T-helper 9 cell (primary cell): ENCODE measurements around the gene UNC93A.
"Not testable (repeated sequence)": the region's sequence is repeated elsewhere in the genome, so short reads cannot be mapped to it uniquely, and the experiment has no call there.

ENCODE experiments used
- DNase-seq: peaks from one replicate; pipeline ENCODE4 v3.0.0-alpha.2; 2020
- total RNA-seq, 2 donors: gene quantifications; one replicate each; lab custom pipeline; 2026; lab: John Stamatoyannopoulos, UW

UNC93A gene
- 0 reads per million in 2 donors for total RNA-seq

GRCh38 chr6:167290786-167291622, at the start of gene UNC93A:
Gene UNC93A, plus strand, starts transcription at chr6:167291315. Its CDS starts 175 bp downstream, at chr6:167291490.
- no peak for DNase-seq

GRCh38 chr6:167241321-167242134, 49.6 kb upstream of the UNC93A start:
- not testable (repeated sequence) for DNase-seq

GRCh38 chr6:167242135-167242506, 49.0 kb upstream of the UNC93A start:
- DNase-seq = not testable (repeated sequence)

DNA sequence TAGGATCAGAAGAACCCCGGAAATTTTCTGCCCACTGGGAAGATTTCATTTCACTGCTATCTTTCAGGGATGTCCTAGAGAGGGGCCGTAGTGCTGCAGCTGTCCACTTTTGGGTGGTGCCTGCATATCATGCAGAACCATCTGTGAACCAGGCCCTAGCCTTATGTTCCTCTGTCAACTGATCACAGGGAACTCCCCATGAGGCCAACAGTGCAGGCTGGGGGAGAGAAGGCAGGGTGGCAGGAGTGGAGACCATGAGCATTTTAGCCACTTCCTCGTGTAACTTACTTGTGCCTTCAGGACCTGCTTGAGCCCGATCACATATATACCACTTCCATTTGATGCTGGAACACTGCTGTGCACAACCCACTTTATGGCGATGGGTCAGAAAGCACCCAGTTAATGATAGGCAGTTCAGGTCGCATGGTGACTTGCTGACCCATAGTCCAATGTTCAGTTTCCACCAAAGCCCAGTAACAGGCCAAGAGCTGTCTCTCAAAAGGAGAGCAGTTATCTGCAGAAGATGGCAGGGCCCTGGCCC, 48.5 kb upstream of the UNC93A start:
- DNase-seq = not testable (repeated sequence)

DNA sequence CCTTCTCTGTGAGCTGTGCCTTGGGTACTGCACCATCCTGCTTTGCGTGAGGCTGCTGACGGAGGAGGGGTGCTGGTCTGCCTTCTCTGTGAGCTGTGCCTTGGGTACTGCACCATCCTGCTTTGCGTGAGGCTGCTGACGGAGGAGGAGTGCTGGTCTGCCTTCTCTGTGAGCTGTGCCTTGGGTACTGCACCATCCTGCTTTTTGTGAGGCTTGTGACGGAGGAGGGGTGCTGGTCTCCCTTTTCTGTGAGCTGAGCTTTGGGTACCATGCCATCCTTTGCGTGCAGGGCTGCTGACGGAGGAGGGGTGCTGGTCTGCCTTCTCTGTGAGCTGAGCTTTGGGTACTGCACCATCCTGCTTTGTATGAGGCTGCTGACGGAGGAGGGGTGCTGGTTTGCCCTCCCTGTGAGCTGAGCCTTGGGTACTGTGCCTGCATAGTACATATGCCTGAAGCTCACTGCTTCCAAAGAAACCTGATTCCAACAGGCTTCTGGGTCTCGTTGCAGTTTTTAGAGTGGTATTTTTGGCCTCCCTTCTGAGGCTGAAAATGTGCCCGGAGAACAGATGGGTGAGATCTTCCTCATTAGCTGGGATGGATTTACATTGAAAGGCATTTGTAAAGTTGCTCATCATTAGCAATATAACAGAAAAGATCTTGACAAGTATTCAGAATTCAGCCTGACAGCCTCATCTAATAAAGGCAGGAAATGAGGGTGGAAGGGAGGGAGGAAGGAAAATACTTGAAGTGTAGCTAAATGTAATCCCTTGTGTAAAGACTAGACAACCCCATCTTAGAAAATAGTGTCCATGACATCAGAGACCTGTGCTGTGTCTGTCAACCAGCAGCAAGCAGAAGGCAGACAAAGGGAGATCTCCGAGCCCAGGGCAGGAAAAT, 46.8 kb upstream of the UNC93A start:
- DNase-seq = no peak

- DNase-seq = no peak
Observed at GRCh38 chr6:167244991-167245390, 46.1 kb upstream of the UNC93A start.

DNA sequence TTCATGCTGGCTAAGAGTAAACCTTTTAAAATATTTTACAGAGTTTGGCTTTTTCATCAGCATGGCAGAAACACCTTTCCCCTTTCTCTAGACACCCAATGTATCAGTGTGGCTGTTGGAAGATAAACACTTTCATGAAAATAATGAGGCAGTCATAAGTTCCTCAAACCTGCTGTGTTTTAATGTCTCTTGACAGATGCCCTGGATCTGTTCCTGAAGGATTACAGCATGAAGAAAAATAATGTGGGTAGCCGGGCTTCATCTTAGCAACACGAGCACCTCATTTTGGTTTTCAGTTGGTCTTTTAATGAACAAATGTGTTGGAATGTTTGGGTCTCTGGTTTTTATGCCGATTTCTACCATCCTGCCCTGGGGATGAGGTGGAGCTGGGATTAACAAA, 45.5 kb upstream of the UNC93A start:
- DNase-seq = no peak

- no peak for DNase-seq
Observed at GRCh38 chr6:167247814-167248595, 43.1 kb upstream of the UNC93A start.

- DNase-seq = not testable (repeated sequence)
Observed at GRCh38 chr6:167248878-167249455, 42.1 kb upstream of the UNC93A start.

GRCh38 chr6:167252271-167252670, 38.8 kb upstream of the UNC93A start:
- DNase-seq = no peak

DNA sequence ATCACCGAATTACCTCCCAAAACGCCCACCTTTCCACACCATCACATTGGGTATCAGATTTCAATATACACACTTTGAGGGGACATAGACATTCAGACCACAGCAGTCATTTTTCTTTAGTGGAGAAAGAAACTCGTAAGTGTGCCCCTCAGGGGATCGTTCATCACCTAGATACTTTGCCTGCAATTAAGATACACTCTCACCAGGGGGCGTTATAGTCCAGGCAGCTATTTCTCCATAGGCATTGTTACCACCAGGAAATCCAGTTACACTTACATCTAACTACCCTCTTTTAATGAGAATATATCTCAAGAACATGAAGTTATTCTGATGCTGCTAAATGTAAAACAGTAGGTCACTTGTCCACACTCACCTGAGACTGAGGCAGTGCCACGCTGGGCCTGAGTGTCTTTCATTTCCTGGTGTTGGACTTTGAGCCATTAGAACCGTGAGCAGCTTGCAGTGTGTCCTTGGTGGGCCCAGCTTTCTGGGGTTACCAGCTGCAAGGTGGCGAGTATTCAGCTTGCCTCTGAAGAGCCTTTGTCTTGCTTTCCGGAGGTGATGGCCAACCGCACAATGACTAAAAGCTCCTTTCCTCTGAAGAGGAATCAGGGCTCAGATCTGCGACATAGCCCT, 35.1 kb upstream of the UNC93A start:
- DNase-seq = no peak

DNA sequence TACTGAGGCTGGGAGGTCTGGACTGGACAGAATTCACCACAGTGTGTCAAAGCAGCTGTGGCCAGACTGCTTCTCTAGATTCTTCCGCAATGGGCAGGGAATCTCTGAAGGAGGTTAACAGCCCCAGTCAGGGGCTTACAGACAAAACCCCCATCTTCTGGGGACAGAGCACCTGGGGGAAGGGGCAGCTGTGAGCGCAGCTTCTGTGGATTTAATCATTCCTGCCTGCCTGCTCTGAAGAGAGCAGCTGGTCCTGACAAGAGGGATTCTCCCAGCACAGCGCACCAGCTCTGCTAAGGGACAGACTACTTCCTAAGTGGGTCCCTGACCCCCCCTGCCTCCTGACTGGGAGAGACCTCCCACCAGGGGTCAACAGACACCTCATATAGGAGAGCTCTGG, 32.5 kb upstream of the UNC93A start:
- DNase-seq = no peak

DNA sequence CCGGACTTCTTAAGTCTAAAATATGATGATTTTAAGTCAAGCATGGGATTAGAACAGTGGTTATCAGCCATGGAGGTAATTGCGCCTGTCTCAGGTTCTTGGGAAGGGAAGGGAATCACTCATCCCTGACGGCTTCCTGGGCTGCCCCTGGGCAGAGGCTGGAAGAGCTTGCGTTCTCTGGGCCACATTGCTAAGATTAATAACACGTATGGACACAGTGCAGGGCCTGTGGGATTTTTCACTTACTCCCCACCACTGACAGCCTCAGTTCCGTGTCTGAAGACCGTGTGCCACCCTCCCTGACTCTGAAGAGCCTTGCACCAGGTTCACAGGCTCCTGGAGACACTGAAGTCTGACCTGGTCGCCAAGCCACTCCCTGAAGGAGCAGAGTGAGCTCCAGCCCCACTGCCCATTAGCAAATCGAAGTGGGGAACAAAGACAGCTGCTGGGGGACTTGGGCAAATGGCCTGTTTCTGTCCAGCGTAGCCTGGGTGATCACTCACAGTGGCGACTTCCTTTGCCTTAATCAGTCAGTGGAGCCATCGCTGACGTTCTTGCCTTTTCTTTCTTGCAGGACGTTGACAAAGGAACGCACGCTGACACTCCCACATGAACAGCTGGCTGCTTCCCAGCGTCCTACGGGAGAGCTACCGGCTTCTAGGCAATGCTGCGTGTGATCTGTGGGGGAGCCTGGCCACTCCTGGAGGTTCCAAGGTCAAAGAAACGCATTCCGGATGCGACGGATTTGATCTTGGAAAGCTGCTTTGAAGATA, 24.9 kb upstream of the UNC93A start:
- not testable (repeated sequence) for DNase-seq

DNA sequence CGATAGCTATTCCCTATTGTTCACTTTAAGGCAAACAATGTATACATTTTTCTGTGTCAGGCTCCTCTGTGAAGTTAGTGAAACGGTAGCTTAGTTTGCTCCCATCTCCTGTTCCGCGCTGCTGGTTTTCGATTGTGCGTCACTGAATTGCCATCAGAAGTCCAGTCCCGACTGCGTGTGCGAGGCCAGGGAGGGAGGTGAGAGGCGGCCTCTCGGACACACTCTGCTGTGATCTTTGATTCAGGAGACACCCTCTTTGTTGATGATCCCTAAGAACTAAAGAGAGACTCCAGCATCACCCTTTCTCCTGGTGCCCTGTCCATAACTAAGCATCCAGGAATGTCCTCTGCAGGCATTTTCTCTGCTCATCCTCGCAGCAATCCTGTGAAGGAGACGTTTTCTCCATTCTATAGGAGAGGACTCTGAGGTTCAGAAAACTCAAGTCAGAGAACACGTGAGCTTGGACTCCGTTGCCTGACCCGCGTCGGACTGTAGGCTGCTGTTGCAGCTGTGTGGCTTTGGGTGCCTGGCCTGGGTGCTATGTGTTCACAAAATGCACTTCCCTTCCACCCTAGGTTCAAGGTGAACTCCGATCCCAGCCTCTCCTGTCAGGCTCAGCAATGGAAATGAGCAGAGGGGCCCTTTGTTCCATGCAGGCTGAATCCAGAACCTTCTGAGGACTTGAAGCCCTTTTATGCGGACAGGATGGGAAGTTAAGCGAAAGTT, 24.1 kb upstream of the UNC93A start:
- DNase-seq = no peak

- DNase-seq = not testable (repeated sequence)
Observed at GRCh38 chr6:167267556-167267898, 23.6 kb upstream of the UNC93A start.

DNA sequence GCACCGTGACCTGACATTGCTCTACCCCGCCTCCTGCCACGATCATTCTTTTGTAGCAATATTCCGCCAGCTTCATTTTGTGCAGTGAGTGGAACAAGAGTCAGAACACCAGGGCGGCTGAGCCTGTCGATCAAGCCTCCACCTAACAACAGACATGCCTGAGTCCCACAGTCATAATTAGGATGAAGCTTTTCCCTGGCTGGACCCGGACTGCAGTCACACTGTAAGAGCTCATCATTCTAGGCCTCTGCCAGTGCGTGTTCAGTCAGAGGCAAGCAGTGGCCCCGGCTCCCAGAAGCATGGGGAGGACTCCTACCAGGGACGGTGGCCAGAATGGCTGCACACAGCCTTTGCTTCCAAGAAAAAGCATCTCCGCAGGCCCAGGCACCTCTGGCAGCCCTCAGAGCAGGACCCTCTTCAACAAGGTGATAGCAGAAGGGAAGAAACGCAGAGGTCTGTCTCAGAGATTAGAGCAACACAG, 23.2 kb upstream of the UNC93A start:
- no peak for DNase-seq

DNA sequence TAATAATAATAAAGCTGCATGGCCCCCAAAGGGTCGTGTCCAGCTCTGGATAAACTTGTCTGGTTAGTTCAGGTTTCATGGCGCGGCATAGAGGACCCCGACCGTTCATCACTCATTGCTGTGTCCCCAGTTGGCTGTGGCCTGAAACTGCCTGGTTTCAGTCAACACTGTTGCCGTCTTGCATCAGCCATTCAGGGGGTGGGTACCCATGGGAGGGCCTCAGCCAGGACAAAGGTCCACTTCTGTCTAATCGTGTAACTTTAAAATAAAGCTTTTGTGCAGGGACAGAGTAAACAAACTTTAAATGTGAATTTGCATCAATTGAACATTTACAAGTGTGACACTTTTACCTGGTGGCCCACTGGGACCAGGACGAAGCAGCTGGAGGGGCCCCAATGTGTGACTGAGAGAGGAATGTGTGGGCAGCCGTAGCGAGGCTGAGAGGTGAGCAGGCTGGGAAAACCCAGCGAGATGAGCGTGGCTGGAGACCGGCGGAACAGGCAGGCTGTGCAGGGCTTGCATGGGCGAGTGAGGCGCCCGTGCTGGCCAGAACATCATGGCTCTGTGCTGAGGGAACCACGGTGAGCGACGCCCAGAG, 22.3 kb upstream of the UNC93A start:
- no peak for DNase-seq

DNA sequence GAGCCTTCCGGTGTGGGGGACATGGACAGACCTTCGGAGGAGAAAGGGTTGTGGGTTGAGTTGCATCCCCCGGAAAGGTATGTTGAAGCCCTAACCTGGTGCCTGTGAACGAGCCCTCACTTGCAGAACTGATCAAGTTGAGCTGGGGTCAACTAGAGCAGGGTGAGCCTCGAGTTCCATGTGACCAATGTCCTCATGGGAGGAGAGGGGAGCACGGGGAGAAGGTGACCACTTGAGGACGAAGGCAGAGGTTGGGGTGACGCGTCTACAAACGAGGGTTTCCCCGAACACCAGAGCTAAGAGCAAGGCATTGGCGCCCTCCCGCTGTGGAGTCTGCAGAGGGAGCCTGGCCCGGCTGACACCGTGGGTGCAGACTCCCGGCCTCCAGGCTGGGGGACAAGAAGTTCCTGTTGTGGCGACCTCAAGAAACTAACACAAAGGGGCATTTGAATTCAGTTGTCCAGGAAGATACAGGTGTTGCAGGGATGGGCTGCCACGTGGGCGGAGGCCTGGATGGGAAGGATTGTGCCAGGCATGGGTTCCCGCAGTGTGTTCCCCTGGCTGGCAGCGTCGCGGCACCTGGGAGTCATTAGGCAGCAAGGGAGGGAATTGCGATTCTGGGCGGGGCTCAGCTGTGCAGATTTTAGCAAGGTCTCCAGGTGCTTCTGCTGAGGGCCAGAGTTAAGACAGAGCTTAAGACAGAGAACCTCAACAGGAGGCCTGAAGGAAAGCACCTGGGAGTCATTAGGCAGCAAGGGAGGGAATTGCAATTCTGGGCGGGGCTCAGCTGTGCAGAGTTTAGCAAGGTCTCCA, 20.4 kb upstream of the UNC93A start:
- no peak for DNase-seq
